Tibial nerve (tissue), 4 donors: Measurements from ENCODE around the gene VSTM2L. TPM values are rescaled to one million over a fixed set of nuclear protein-coding genes. Genes with fewer than 3 reads are reported as not detected.

ENCODE experiments used
- DNase-seq, 2 donors: peaks; one replicate each; pipeline ENCODE4 v3.0.0-alpha.2; 2019; ENCODE audit warnings: low spot score in 2 of 2
- H3K27ac ChIP-seq, 4 donors: fragments of 200-600 bp; sonication (generic) in 3 of 4; one replicate each; pipeline ENCODE4 v1.5.1; 2017 to 2019; ENCODE audit warnings: mild to moderate bottlenecking in 1 of 4
- H3K27me3 ChIP-seq, 2 donors: fragments of 200-600 bp; sonication (generic) in 1 of 2; one replicate each; pipeline versions ENCODE4 v1.5.1 to v1.6.0; 2017 to 2019
- H3K36me3 ChIP-seq, 3 donors: fragments of 200-600 bp; sonication (generic); one replicate each; pipeline ENCODE4 v1.5.1; 2018 to 2019
- H3K4me1 ChIP-seq, 4 donors: fragments of 200-600 bp; sonication (generic) in 3 of 4; one replicate each; pipeline ENCODE4 v1.5.1; 2017 to 2019
- H3K4me3 ChIP-seq, 4 donors: fragments of 200-600 bp; sonication (generic) in 3 of 4; one replicate each; pipeline ENCODE4 v1.5.1; 2017 to 2019; ENCODE audit warnings: mild to moderate bottlenecking in 1 of 4, moderate library complexity in 1 of 4
- H3K9me3 ChIP-seq, 4 donors: fragments of 200-600 bp; sonication (generic) in 3 of 4; one replicate each; pipeline ENCODE4 v1.5.1; 2017 to 2019
- CTCF ChIP-seq, 5 experiments: fragments of 200-600 bp in 3 of 5; fragments of 450-650 bp in 2 of 5; sonication (generic) in 3 of 5; IDR thresholded peaks; one replicate each; pipeline ENCODE4 v1.5.1; 2016 to 2019; ENCODE audit warnings: antibody characterized with exemption in 5 of 5, mild to moderate bottlenecking in 3 of 5, moderate library complexity in 2 of 5
- EP300 ChIP-seq, 2 donors: sonication (generic); formaldehyde crosslinking; IDR thresholded peaks; one replicate each; pipeline ENCODE4 v1.6.1; 2017; ENCODE audit warnings: antibody characterized with exemption in 2 of 2, mild to moderate bottlenecking in 1 of 2
- POLR2A ChIP-seq, 2 donors: fragments of 450-650 bp; IDR thresholded peaks; one replicate each; pipeline ENCODE4 v1.6.1; 2017; ENCODE audit warnings: antibody characterized with exemption in 2 of 2, mild to moderate bottlenecking in 2 of 2, moderate library complexity in 2 of 2
- WGBS, 2 donors: methylation state at CpG; one replicate each; pipeline ENCODE4 v1.1.5; 2018; 5-methylcytosine and 5-hydroxymethylcytosine counted together
- total RNA-seq, 4 donors: library from RNA; depleted of rRNA; stranded (reverse); fragments of >200 nt; gene quantifications; one replicate each; pipeline ENCODE4 v1.1.0, GENCODE V29; 2016

Gene VSTM2L
- total RNA-seq, 4 donors from 2014 or later: 0.44 TPM; not detected in 3

- no peak overlapping the region for H3K4me3 ChIP-seq
- no peak for DNase-seq
Observed at GRCh38 chr20:37863289-37863688, 39.6 kb upstream of the VSTM2L start.

GRCh38 chr20:37864298-37864697, 38.6 kb upstream of the VSTM2L start:
- Histone ChIP-seq H3K9me3 (no peaks in the 10 kb centered on the region), H3K27me3 (no peaks in the 10 kb centered on the region), H3K4me1 (no peaks in the 10 kb centered on the region), H3K4me3 (no peak overlapping the region), H3K36me3 (peaks cover 0 to 98% (median 9%) of the 10 kb centered on the region in 3 donors), H3K27ac (no peak overlapping the region)
- WGBS, 2 donors: 51 to 58% methylated on average over 8 of the region's 8 CpGs
- TF ChIP-seq POLR2A (IDR thresholded peaks at IDR 0.05) (no peak), CTCF (IDR thresholded peaks at IDR 0.05) (no peak), EP300 (IDR thresholded peaks at IDR 0.05) (no peak)
- DNase-seq: no peak

More at GRCh38 chr20:37863289-37863688, 39.6 kb upstream of the VSTM2L start:
- Histone ChIP-seq H3K27ac (no peak overlapping the region), H3K36me3 (peaks cover 0 to 97% (median 9%) of the 10 kb centered on the region in 3 donors), H3K4me1 (no peaks in the 10 kb centered on the region), H3K27me3 (no peaks in the 10 kb centered on the region), H3K9me3 (no peaks in the 10 kb centered on the region)
- TF ChIP-seq EP300 (IDR thresholded peaks at IDR 0.05): no peak
- no peak for TF ChIP-seq CTCF (IDR thresholded peaks at IDR 0.05)
- TF ChIP-seq POLR2A (IDR thresholded peaks at IDR 0.05): no peak
- WGBS, 2 donors: 81 to 94% methylated on average over 5 of the region's 5 CpGs

GRCh38 chr20:37866051-37866450, 36.9 kb upstream of the VSTM2L start:
- H3K27ac ChIP-seq: no peak overlapping the region
- H3K4me3 ChIP-seq: no peak overlapping the region
- DNase-seq: no peak
- H3K4me1 ChIP-seq: no peaks in the 10 kb centered on the region
- H3K36me3 ChIP-seq: peaks cover 0 to 98% (median 5%) of the 10 kb centered on the region in 3 donors
- WGBS, 2 donors: 95 to 96% methylated on average over 10 of the region's 10 CpGs
- TF ChIP-seq POLR2A (IDR thresholded peaks at IDR 0.05) (no peak), CTCF (IDR thresholded peaks at IDR 0.05) (no peak), EP300 (IDR thresholded peaks at IDR 0.05) (no peak)
- no peaks in the 10 kb centered on the region for H3K9me3 ChIP-seq
- no peaks in the 10 kb centered on the region for H3K27me3 ChIP-seq

GRCh38 chr20:37867289-37868195, 35.4 kb upstream of the VSTM2L start:
- no peak overlapping the region for H3K27ac ChIP-seq

More at GRCh38 chr20:37867289-37868195, 35.4 kb upstream of the VSTM2L start:
- TF ChIP-seq EP300 (IDR thresholded peaks at IDR 0.05) (no peak), CTCF (IDR thresholded peaks at IDR 0.05) (no peak), POLR2A (IDR thresholded peaks at IDR 0.05) (no peak)
- Histone ChIP-seq H3K4me1 (no peaks in the 10 kb centered on the region), H3K36me3 (peaks cover 0 to 98% (median 0%) of the 10 kb centered on the region in 3 donors), H3K4me3 (no peak overlapping the region), H3K9me3 (no peaks in the 10 kb centered on the region), H3K27me3 (no peaks in the 10 kb centered on the region)
- 62 to 66% methylated on average over 15 of the region's 15 CpGs for WGBS, 2 donors
- DNase-seq: no peak
